GM23338 (cell line): ENCODE data around the gene MRPS5. TPM values are rescaled to one million over a fixed set of nuclear protein-coding genes. Genes with fewer than 3 reads are reported as not detected.
A peak's percentile ranks its signal among the peaks of the same experiment; 100 is the strongest.

Experiments
- ATAC-seq: fragments of 200-7000 bp; cut with Tn5 transposase; 3 replicates; pipeline ENCODE4 v1.9.1; 2020
- DNase-seq: peaks from one replicate; pipeline ENCODE4 v3.0.0-alpha.2; 2015; ENCODE audit warnings: low spot score
- H2AFZ ChIP-seq: fragments of 200-600 bp; sonication (generic); 2 replicates; pipeline ENCODE4 v1.8.0; 2016; ENCODE audit warnings: antibody characterized with exemption, mild to moderate bottlenecking, moderate library complexity
- H3F3A ChIP-seq: fragments of 200-600 bp; sonication (generic); replicated peaks from 2 replicates; pipeline ENCODE4 v1.8.0; 2017; ENCODE audit warnings: antibody characterized with exemption, mixed run types, low read depth
- H3K27ac ChIP-seq: fragments of 200-600 bp; sonication (generic); 2 replicates; pipeline ENCODE4 v1.6.1; 2016; ENCODE audit warnings: low read depth
- H3K27me3 ChIP-seq: fragments of 200-600 bp; sonication (generic); 2 replicates; pipeline ENCODE4 v1.8.0; 2016; ENCODE audit warnings: mild to moderate bottlenecking, mixed run types, moderate library complexity; ENCODE audit not compliant: insufficient read depth
- H3K36me3 ChIP-seq: fragments of 200-600 bp; sonication (generic); 2 replicates; pipeline ENCODE4 v1.8.0; 2016; ENCODE audit warnings: mild to moderate bottlenecking; ENCODE audit not compliant: insufficient read depth
- H3K4me1 ChIP-seq: fragments of 200-600 bp; sonication (generic); 2 replicates; pipeline ENCODE4 v1.8.0; 2016; ENCODE audit warnings: mild to moderate bottlenecking, moderate library complexity; ENCODE audit not compliant: insufficient read depth
- H3K4me2 ChIP-seq: fragments of 200-600 bp; sonication (generic); 2 replicates; pipeline ENCODE4 v1.7.1; 2017; ENCODE audit warnings: mixed run types
- H3K4me3 ChIP-seq: fragments of 200-600 bp; sonication (generic); 2 replicates; pipeline ENCODE4 v1.6.1; 2016; ENCODE audit warnings: mixed run types
- H3K79me2 ChIP-seq: fragments of 200-600 bp; sonication (generic); replicated peaks from 2 replicates; pipeline ENCODE4 v1.8.0; 2017; ENCODE audit warnings: mild to moderate bottlenecking; ENCODE audit not compliant: insufficient read depth
- H3K9me2 ChIP-seq: fragments of 200-600 bp; sonication (generic); 2 replicates; pipeline ENCODE4 v1.8.0; 2017; ENCODE audit not compliant: insufficient read depth
- H4K20me1 ChIP-seq: fragments of 200-600 bp; sonication (generic); replicated peaks from 2 replicates; pipeline ENCODE4 v1.8.0; 2017; ENCODE audit warnings: mild to moderate bottlenecking; ENCODE audit not compliant: insufficient read depth
- H3K27ac Mint-ChIP-seq: 2 replicates; pipeline ENCODE4 v1.8.0; 2020; ENCODE audit warnings: inconsistent platforms, mild to moderate bottlenecking, moderate library complexity, mixed read lengths
- H3K27me3 Mint-ChIP-seq: 3 replicates; pipeline ENCODE4 v1.8.0; 2022; ENCODE audit warnings: low read depth, mild to moderate bottlenecking, moderate library complexity, mixed read lengths, inconsistent platforms; ENCODE audit not compliant: insufficient read depth, poor library complexity
- H3K36me3 Mint-ChIP-seq: 3 replicates; pipeline ENCODE4 v1.8.0; 2021; ENCODE audit warnings: low read depth, mild to moderate bottlenecking, inconsistent platforms, moderate library complexity, mixed read lengths
- H3K4me1 Mint-ChIP-seq: 3 replicates; pipeline ENCODE4 v1.8.0; 2020; ENCODE audit warnings: mild to moderate bottlenecking, inconsistent platforms, mixed read lengths
- H3K4me3 Mint-ChIP-seq: 3 replicates; pipeline ENCODE4 v1.8.0; 2021; ENCODE audit warnings: moderate library complexity, mild to moderate bottlenecking, inconsistent platforms, mixed read lengths
- H3K9me3 Mint-ChIP-seq: 3 replicates; pipeline ENCODE4 v1.8.0; 2020; ENCODE audit warnings: moderate library complexity, mild to moderate bottlenecking, inconsistent platforms, mixed read lengths
- CREB1 ChIP-seq: fragments of 250-450 bp; sonication (Bioruptor Pico); IDR thresholded peaks from 2 replicates; pipeline ENCODE4 v1.5.0; 2020; ENCODE audit warnings: low read depth, mild to moderate bottlenecking, moderate library complexity
- CTCF ChIP-seq, 2 experiments: fragments of 200-600 bp in 1 of 2; sonication (generic) in 1 of 2; conservative IDR thresholded peaks; 2 replicates each; pipeline versions ENCODE4 v1.5.1 to v1.6.1; 2016 to 2017; ENCODE audit warnings: antibody characterized with exemption in 2 of 2, low read depth in 2 of 2, mild to moderate bottlenecking in 2 of 2, moderate library complexity in 1 of 2
- ETS1 ChIP-seq: IDR thresholded peaks from 2 replicates; pipeline ENCODE4 v1.6.1; 2016; ENCODE audit warnings: antibody characterized with exemption
- EZH2 ChIP-seq: fragments of 200-600 bp; sonication (generic); IDR thresholded peaks from one replicate; pipeline ENCODE4 v1.8.0; 2017; ENCODE audit warnings: antibody characterized with exemption, mild to moderate bottlenecking, low read depth; ENCODE audit not compliant: unreplicated experiment
- EZH2phosphoT487 ChIP-seq: fragments of 200-600 bp; sonication (generic); IDR thresholded peaks from one replicate; pipeline ENCODE4 v1.8.1; 2018; ENCODE audit warnings: antibody characterized with exemption; ENCODE audit not compliant: unreplicated experiment
- JUNB ChIP-seq: IDR thresholded peaks from one replicate; pipeline ENCODE4 v1.6.1; 2016; ENCODE audit warnings: antibody characterized with exemption; ENCODE audit not compliant: unreplicated experiment
- NANOG ChIP-seq: IDR thresholded peaks from 2 replicates; pipeline ENCODE4 v1.6.1; 2016; ENCODE audit warnings: antibody characterized with exemption, borderline replicate concordance
- POLR2AphosphoS5 ChIP-seq: IDR thresholded peaks from 2 replicates; pipeline ENCODE4 v1.6.1; 2016; ENCODE audit warnings: antibody characterized with exemption, low read depth
- REST ChIP-seq: IDR thresholded peaks from one replicate; pipeline ENCODE4 v1.6.1; 2018; ENCODE audit warnings: antibody characterized with exemption; ENCODE audit not compliant: unreplicated experiment
- STAT1 ChIP-seq: IDR thresholded peaks from one replicate; pipeline ENCODE4 v1.6.1; 2016; ENCODE audit warnings: antibody characterized with exemption; ENCODE audit not compliant: unreplicated experiment
- ZNF114 ChIP-seq: fragments of 250-450 bp; sonication (Bioruptor Pico); IDR thresholded peaks from 2 replicates; pipeline ENCODE4 v1.5.0; 2020; ENCODE audit warnings: mild to moderate bottlenecking, moderate library complexity
- ZNF331 ChIP-seq: fragments of 250-450 bp; sonication (Bioruptor Pico); IDR thresholded peaks from 2 replicates; pipeline ENCODE4 v1.5.0; 2020; ENCODE audit warnings: low read depth, mild to moderate bottlenecking, moderate library complexity
- ZNF462 ChIP-seq: fragments of 250-450 bp; sonication (Bioruptor Pico); IDR thresholded peaks from 2 replicates; pipeline ENCODE4 v1.5.0; 2020; ENCODE audit warnings: mild to moderate bottlenecking, moderate library complexity
- polyA plus RNA-seq: library from polyadenylated mRNA; unstranded; fragments of >200 nt; fragmentation: Nextera tagmentation; extraction: Ambion mirVana; gene quantifications from 2 replicates; pipeline ENCODE4 v1.2.1, GENCODE V29; 2016
- total RNA-seq: library from RNA; depleted of rRNA; stranded (reverse); fragments of >200 nt; shearing (Covaris generic); gene quantifications from 2 replicates; pipeline ENCODE4 v1.2.3, GENCODE V29; 2014

MRPS5 gene
- total and polyA plus RNA-seq, 2 experiments from 2014 or later: 51.9 to 79.0 TPM

GRCh38 chr2:95061601-95062183 is 59.9 kb downstream of the MRPS5 start:
- no peaks in the 10 kb centered on the region for H4K20me1 ChIP-seq
- peaks cover 21% of the 10 kb centered on the region for H3K4me1 ChIP-seq
- H3K36me3 ChIP-seq: no peaks in the 10 kb centered on the region
- H3K4me2 ChIP-seq: no peak overlapping the region
- H3K36me3 Mint-ChIP-seq: no peaks in the 10 kb centered on the region
- H3K79me2 ChIP-seq: no peaks in the 10 kb centered on the region
- H3K4me3 Mint-ChIP-seq: no peak overlapping the region
- no peaks in the 10 kb centered on the region for H3K27me3 ChIP-seq
- H2AFZ ChIP-seq: peak overlapping the region; percentile 38; the same call in 1 of the 2 replicates
- H3K27me3 Mint-ChIP-seq: peaks cover 24% of the 10 kb centered on the region
- no peak overlapping the region for H3K27ac ChIP-seq
- DNase-seq (no peak), ATAC-seq (peak; percentile 20)
- TF ChIP-seq NANOG (no peak), EZH2phosphoT487 (no peak), STAT1 (no peak), ZNF462 (CRISPR knock-in tag) (no peak), CTCF (conservative IDR thresholded peaks at IDR 0.05; ENCODE audit: low read depth in 2 of 2) (no peak), REST (no peak), POLR2AphosphoS5 (no peak), JUNB (no peak), EZH2 (no peak), ETS1 (no peak), ZNF331 (no peak), CREB1 (CRISPR knock-in tag) (no peak), ZNF114 (CRISPR knock-in tag) (no peak)
- H3K4me1 Mint-ChIP-seq: peaks cover 18% of the 10 kb centered on the region
- no peaks in the 10 kb centered on the region for H3F3A ChIP-seq
- no peaks in the 10 kb centered on the region for H3K9me3 Mint-ChIP-seq
- no peak overlapping the region for H3K4me3 ChIP-seq
- H3K27ac Mint-ChIP-seq: no peak overlapping the region
- no peaks in the 10 kb centered on the region for H3K9me2 ChIP-seq
